ENCODE measurements around the gene TIMM29.

TIMM29 gene

DNA sequence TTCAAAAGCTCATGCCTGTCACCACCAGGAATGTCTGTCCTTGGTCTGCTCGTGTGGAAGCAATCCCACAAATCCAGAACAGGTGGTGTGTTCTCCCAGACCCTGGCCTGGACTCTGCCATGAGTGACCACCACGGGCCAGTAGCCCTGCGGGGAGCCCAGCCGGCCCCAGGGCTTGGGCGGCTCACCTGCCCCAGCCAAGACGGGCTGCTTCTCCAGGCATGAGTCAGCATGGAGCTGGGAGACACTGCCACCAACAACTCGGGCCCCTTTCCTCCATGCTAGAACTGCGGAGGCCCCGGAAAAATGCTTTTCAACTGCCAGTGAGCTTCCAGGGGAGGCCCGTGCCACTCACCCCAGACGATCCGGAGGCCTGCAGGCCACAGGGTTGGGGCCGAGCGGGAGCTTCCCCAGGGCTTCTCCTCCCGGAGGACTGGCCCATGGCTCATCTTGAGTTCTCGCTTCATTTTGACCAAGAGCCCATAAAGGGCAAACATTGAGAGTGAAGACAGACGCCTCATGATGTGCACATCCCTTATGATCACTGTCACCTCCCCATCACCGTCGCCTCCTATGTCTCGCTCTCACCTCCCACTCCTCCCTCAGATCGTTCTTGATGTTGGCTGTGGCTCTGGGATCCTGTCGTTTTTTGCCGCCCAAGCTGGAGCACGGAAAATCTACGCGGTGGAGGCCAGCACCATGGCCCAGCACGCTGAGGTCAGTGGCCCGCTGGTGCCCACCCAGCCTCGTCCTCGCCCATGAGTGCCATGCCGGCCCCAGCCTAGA, 16.8 kb upstream of the TIMM29 start:
- 94% methylated on average over 31 of the region's 31 CpGs for WGBS, 2 experiments
- Histone ChIP-seq H3K9me3 (ENCODE audit: control insufficient read depth, low read length) (no peaks in the 10 kb centered on the region), H3K4me3 (ENCODE audit: insufficient read depth, low read depth, low read length) (no peak overlapping the region), H3K4me1 (ENCODE audit: control insufficient read depth, insufficient read depth, low read length) (no peaks in the 10 kb centered on the region), H3K36me3 (ENCODE audit: control insufficient read depth, insufficient read depth, low read length) (peaks cover 34% of the 10 kb centered on the region), H3K27ac (ENCODE audit: insufficient read depth, low read depth, low read length, poor library complexity, severe bottlenecking) (no peak overlapping the region), H3K27me3 (ENCODE audit: control insufficient read depth, insufficient read depth, low read length, poor library complexity, severe bottlenecking) (no peaks in the 10 kb centered on the region)

DNA sequence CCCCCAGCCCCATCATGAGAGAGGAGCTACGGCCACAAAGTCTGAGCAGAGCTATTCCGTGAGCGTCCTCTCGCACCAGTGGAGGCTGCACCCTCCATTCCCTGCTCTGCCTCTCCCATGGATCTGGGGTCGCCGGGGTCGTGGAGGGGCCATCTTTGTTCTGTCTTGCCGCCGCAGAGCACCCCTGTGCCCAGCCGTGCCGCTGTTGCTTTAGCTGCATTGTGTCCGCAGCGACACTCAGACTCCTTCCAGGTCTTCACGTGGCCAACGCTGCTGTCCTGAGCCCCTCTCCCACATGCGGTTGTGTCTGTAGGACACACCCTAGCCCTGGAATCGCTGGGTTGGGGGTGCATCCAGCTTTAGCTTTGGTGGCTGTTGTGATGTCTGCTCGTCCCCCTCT, 16.0 kb upstream of the TIMM29 start:
- 94 to 95% methylated on average over 18 of the region's 18 CpGs for WGBS, 2 experiments
- H3K36me3 ChIP-seq (ENCODE audit: control insufficient read depth, insufficient read depth, low read length), result peaks cover 34% of the 10 kb centered on the region

GRCh38 chr19:10913716-10914340, 14.8 kb upstream of the TIMM29 start:
- H3K4me3 ChIP-seq (ENCODE audit: insufficient read depth, low read depth, low read length), result no peak overlapping the region
- H3K9me3 ChIP-seq (ENCODE audit: control insufficient read depth, low read length), result no peaks in the 10 kb centered on the region
- no peaks in the 10 kb centered on the region for H3K4me1 ChIP-seq (ENCODE audit: control insufficient read depth, insufficient read depth, low read length)
- 95 to 96% methylated on average over 24 of the region's 24 CpGs for WGBS, 2 experiments
- peaks cover 32% of the 10 kb centered on the region for H3K36me3 ChIP-seq (ENCODE audit: control insufficient read depth, insufficient read depth, low read length)
- no peak overlapping the region for H3K27ac ChIP-seq (ENCODE audit: insufficient read depth, low read depth, low read length, poor library complexity, severe bottlenecking)
- no peaks in the 10 kb centered on the region for H3K27me3 ChIP-seq (ENCODE audit: control insufficient read depth, insufficient read depth, low read length, poor library complexity, severe bottlenecking)

More for the DNA sequence above, 16.0 kb upstream of the TIMM29 start:
- H3K27me3 ChIP-seq (ENCODE audit: control insufficient read depth, insufficient read depth, low read length, poor library complexity, severe bottlenecking), result no peaks in the 10 kb centered on the region
- no peak overlapping the region for H3K27ac ChIP-seq (ENCODE audit: insufficient read depth, low read depth, low read length, poor library complexity, severe bottlenecking)
- no peak overlapping the region for H3K4me3 ChIP-seq (ENCODE audit: insufficient read depth, low read depth, low read length)
- no peaks in the 10 kb centered on the region for H3K4me1 ChIP-seq (ENCODE audit: control insufficient read depth, insufficient read depth, low read length)
- H3K9me3 ChIP-seq (ENCODE audit: control insufficient read depth, low read length), result no peaks in the 10 kb centered on the region

- H3K9me3 ChIP-seq (ENCODE audit: control insufficient read depth, low read length), result no peaks in the 10 kb centered on the region
- no peaks in the 10 kb centered on the region for H3K4me1 ChIP-seq (ENCODE audit: control insufficient read depth, insufficient read depth, low read length)
- H3K27me3 ChIP-seq (ENCODE audit: control insufficient read depth, insufficient read depth, low read length, poor library complexity, severe bottlenecking), result no peaks in the 10 kb centered on the region
- no peak overlapping the region for H3K4me3 ChIP-seq (ENCODE audit: insufficient read depth, low read depth, low read length)
- WGBS, 2 experiments, result 95% methylated on average over 19 of the region's 19 CpGs
- peaks cover 31% of the 10 kb centered on the region for H3K36me3 ChIP-seq (ENCODE audit: control insufficient read depth, insufficient read depth, low read length)
- H3K27ac ChIP-seq (ENCODE audit: insufficient read depth, low read depth, low read length, poor library complexity, severe bottlenecking), result no peak overlapping the region
Observed at GRCh38 chr19:10915130-10916091, 13.2 kb upstream of the TIMM29 start.

DNA sequence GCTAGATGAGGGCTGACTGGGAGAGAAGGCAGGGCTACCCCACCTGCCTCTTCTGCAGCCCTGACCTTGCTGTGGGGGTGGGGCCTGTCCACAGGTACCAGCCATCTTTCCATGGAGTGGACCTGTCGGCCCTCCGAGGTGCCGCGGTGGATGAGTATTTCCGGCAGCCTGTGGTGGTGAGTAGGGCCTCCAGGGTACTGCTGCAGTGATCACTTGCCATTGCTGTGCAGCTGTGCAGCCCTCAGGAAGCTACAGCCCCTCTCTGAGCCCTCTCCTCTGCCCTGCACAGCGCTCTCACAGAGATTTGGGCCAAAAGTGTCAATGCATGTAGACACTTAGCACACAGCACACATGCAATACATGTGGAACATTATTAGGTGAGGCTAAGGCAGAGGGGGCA, 12.0 kb upstream of the TIMM29 start:
- Histone ChIP-seq H3K9me3 (ENCODE audit: control insufficient read depth, low read length) (no peaks in the 10 kb centered on the region), H3K27ac (ENCODE audit: insufficient read depth, low read depth, low read length, poor library complexity, severe bottlenecking) (no peak overlapping the region), H3K4me3 (ENCODE audit: insufficient read depth, low read depth, low read length) (no peak overlapping the region), H3K27me3 (ENCODE audit: control insufficient read depth, insufficient read depth, low read length, poor library complexity, severe bottlenecking) (no peaks in the 10 kb centered on the region), H3K4me1 (ENCODE audit: control insufficient read depth, insufficient read depth, low read length) (no peaks in the 10 kb centered on the region), H3K36me3 (ENCODE audit: control insufficient read depth, insufficient read depth, low read length) (peaks cover 31% of the 10 kb centered on the region)
- 96 to 98% methylated on average over 6 of the region's 6 CpGs for WGBS, 2 experiments

DNA sequence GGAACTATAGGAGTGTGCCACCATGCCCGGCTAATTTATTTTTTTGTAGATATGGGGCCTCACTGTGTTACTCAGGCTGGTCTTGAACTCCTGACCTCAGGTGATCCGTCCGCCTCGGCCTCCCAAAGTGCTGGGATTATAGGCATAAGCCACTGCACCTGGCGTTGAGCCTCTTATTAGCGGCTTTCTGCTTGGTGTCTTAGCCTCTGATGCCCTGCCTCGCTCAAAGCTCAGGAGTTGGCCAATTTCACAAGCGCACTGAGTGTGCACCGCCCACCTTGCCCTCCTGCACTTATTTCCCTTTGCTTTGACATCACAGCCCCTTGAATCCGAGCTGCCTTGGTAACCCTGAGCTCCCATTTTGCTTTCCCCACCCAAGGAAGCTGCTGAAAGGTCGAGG, 10.3 kb upstream of the TIMM29 start:
- peaks cover 26% of the 10 kb centered on the region for H3K36me3 ChIP-seq (ENCODE audit: control insufficient read depth, insufficient read depth, low read length)
- H3K27ac ChIP-seq (ENCODE audit: insufficient read depth, low read depth, low read length, poor library complexity, severe bottlenecking), result no peak overlapping the region
- no peaks in the 10 kb centered on the region for H3K4me1 ChIP-seq (ENCODE audit: control insufficient read depth, insufficient read depth, low read length)
- H3K9me3 ChIP-seq (ENCODE audit: control insufficient read depth, low read length), result no peaks in the 10 kb centered on the region
- 90% methylated on average over 11 of the region's 11 CpGs for WGBS, 2 experiments
- H3K27me3 ChIP-seq (ENCODE audit: control insufficient read depth, insufficient read depth, low read length, poor library complexity, severe bottlenecking), result no peaks in the 10 kb centered on the region
- H3K4me3 ChIP-seq (ENCODE audit: insufficient read depth, low read depth, low read length), result no peak overlapping the region

DNA sequence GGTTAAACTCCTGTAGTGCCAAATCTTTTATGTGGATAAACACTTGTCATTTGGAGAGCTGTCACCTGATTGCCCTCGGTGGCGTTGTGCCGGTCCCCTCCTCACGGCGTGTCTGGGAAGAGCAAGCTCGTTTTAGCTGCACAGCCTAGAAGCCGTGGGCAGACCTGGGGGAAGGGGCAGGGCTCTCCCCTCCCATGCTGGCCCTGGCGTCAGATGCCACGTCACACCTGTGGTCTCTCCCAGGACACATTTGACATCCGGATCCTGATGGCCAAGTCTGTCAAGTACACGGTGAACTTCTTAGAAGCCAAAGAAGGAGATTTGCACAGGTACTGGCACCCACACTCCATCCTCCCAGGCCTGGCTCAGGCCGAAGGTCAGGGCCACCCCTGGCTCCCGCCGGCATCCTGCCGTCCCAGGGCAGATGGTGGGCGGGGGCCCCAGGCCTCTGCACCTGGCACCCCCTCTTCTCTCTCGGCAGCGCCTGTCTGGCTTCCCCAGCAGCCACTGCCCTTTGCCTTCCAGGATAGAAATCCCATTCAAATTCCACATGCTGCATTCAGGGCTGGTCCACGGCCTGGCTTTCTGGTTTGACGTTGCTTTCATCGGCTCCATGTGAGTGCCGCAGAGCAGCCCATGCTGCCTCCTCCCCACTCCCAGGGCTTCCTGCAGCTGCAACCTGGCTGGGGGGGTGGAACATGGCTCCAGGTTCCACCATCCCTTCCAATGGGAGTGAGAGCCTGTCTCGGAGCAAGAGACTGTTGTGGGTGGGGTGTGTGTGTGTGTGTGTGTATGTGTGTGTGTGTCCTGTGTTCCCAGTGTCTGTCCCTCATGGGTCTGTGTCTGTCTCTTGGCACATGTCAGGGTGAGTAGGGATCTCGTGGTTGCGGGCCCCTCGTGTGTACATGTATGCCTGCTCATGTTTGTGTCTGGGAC, 9.0 kb upstream of the TIMM29 start:
- H3K36me3 ChIP-seq (ENCODE audit: control insufficient read depth, insufficient read depth, low read length), result peaks cover 24% of the 10 kb centered on the region
- H3K4me3 ChIP-seq (ENCODE audit: insufficient read depth, low read depth, low read length), result no peak overlapping the region
- no peaks in the 10 kb centered on the region for H3K4me1 ChIP-seq (ENCODE audit: control insufficient read depth, insufficient read depth, low read length)
- H3K9me3 ChIP-seq (ENCODE audit: control insufficient read depth, low read length), result no peaks in the 10 kb centered on the region
- no peak overlapping the region for H3K27ac ChIP-seq (ENCODE audit: insufficient read depth, low read depth, low read length, poor library complexity, severe bottlenecking)
- 94% methylated on average over 26 of the region's 26 CpGs for WGBS, 2 experiments
- no peaks in the 10 kb centered on the region for H3K27me3 ChIP-seq (ENCODE audit: control insufficient read depth, insufficient read depth, low read length, poor library complexity, severe bottlenecking)

- Histone ChIP-seq H3K9me3 (ENCODE audit: control insufficient read depth, low read length) (no peaks in the 10 kb centered on the region), H3K36me3 (ENCODE audit: control insufficient read depth, insufficient read depth, low read length) (peaks cover 24% of the 10 kb centered on the region), H3K27me3 (ENCODE audit: control insufficient read depth, insufficient read depth, low read length, poor library complexity, severe bottlenecking) (no peaks in the 10 kb centered on the region), H3K4me3 (ENCODE audit: insufficient read depth, low read depth, low read length) (no peak overlapping the region), H3K27ac (ENCODE audit: insufficient read depth, low read depth, low read length, poor library complexity, severe bottlenecking) (no peak overlapping the region), H3K4me1 (ENCODE audit: control insufficient read depth, insufficient read depth, low read length) (no peaks in the 10 kb centered on the region)
- WGBS, 2 experiments, result 97 to 99% methylated on average over 10 of the region's 10 CpGs
Observed at GRCh38 chr19:10920288-10920655, 8.3 kb upstream of the TIMM29 start.

- Histone ChIP-seq H3K4me3 (ENCODE audit: insufficient read depth, low read depth, low read length) (no peak overlapping the region), H3K27me3 (ENCODE audit: control insufficient read depth, insufficient read depth, low read length, poor library complexity, severe bottlenecking) (no peaks in the 10 kb centered on the region), H3K9me3 (ENCODE audit: control insufficient read depth, low read length) (no peaks in the 10 kb centered on the region), H3K4me1 (ENCODE audit: control insufficient read depth, insufficient read depth, low read length) (no peaks in the 10 kb centered on the region), H3K36me3 (ENCODE audit: control insufficient read depth, insufficient read depth, low read length) (peaks cover 24% of the 10 kb centered on the region), H3K27ac (ENCODE audit: insufficient read depth, low read depth, low read length, poor library complexity, severe bottlenecking) (no peak overlapping the region)
- 94 to 95% methylated on average over 16 of the region's 16 CpGs for WGBS, 2 experiments
Observed at GRCh38 chr19:10920781-10921180, 7.8 kb upstream of the TIMM29 start.
